Activated T-cell treated with anti-CD3 and anti-CD28 coated beads, Interleukin-2, amount 50 U/mL, for 1 hour (primary cell): ENCODE data around the gene TBCC.
A peak's percentile ranks its signal among the peaks of the same experiment; 100 is the strongest.

Experiments used
- DNase-seq: peaks from one replicate; pipeline ENCODE4 v3.0.0-alpha.2; 2020

TBCC gene, protein sequence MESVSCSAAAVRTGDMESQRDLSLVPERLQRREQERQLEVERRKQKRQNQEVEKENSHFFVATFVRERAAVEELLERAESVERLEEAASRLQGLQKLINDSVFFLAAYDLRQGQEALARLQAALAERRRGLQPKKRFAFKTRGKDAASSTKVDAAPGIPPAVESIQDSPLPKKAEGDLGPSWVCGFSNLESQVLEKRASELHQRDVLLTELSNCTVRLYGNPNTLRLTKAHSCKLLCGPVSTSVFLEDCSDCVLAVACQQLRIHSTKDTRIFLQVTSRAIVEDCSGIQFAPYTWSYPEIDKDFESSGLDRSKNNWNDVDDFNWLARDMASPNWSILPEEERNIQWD

DNA sequence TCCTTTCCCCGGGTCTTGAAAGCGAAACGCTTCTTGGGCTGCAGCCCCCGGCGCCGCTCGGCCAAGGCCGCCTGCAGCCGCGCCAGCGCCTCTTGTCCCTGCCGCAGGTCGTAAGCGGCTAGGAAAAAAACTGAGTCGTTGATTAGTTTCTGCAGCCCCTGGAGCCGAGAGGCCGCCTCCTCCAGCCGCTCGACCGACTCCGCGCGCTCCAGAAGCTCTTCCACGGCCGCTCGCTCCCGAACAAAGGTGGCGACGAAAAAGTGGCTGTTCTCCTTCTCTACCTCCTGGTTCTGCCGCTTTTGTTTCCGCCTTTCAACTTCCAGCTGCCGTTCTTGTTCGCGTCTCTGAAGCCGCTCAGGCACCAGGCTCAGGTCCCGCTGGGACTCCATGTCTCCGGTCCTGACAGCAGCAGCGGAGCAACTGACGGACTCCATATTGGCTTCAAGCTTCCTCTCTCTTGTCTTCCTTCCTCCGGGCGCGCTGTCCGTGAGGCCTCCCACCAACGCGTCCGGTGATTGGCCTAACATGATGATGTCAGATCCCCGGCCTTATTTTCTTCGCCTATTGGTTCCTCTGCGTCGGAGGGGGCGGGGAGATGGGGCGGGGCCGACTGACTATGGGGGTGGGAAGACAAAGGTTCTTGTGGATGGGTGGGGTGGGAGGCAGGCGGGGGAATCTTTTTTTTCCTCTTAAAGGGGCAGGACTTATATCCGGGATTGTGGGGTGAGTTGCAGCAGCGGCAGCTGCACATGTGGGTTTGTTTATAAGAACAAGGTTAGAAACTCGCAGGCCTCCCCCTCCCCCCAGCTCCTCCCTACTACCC, at the start of gene TBCC:
Gene TBCC, minus strand, starts transcription at position 464 of the 823 bp plus-strand sequence. Its CDS starts 30 bp downstream, at position 434.
- peak; percentile 87 for DNase-seq

DNA sequence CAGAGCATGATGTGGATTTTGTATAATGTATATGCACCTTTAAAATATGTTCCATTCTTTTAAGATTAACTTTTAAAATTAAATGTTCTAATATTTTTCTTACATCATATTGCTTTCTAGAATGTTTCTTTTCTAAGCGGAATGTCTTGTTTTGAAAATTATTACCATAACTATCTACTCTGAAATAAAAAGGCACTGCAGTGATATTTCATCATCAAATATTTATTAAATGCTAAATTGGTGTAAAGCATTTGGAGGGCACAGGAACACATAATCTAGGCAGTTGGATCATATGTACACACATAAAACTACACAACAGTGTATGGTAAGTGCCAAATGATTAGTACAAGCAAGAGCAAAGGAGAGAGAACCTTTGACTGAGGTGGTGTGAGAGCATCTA, 49.7 kb upstream of the TBCC start:
- DNase-seq: no peak

DNA sequence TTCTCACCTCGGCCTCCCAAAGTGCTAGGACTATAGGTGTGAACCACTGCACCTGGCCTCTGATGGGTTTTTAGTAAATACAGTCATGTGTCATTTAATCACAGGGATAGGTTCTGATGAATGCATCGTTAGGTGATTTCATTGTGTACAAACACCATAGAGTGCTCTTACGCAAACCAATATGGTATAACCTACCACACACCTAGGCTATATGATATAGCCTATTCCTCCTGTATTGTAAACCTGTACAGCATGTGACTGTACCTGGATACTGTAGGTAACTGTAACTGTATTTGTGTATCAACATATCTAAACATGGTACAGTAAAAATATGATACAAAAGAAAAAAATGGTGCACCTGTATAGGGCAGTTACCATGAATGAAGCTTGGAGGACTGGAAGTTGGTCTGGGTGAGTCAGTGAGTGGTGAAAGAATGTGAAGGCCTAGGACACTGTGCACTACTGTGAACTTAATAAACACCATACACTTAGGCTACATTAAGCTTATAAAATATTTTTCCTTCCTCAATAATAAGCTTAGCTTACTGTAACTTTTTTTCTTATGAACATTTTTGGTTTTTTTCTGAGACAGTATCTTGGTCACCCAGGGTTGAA, 45.9 kb upstream of the TBCC start:
- no peak for DNase-seq

DNA sequence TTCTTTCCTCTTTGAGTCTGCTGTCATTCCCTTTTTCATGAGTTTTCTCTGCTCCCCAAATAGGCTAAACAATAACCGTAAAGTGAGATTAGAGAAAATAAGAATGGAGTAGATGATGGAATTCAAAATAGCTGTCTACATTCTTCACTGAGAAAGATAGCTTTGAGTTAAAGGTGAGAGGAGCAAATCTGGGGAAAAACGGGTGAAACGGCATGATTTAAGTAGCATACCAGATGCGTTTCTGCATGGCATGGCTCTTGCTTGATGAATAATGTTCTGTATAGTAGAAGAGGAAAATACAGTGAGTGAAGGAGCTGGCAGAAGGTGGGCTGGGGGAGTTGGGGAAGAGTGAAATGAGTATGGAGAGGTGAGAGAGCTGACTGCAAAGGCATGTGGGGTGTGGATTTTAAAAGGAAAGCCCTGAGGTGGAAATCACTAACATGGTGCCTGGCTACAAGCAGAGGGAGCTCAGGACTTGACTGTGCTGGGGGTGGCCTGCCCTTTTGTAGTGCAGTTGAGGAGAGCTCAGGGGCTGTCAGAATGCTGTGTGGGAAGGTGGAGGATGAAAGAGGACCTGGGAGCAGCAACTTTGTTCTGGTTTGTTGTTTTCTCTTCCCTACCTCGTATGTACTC, 44.8 kb upstream of the TBCC start:
- DNase-seq: no peak

DNA sequence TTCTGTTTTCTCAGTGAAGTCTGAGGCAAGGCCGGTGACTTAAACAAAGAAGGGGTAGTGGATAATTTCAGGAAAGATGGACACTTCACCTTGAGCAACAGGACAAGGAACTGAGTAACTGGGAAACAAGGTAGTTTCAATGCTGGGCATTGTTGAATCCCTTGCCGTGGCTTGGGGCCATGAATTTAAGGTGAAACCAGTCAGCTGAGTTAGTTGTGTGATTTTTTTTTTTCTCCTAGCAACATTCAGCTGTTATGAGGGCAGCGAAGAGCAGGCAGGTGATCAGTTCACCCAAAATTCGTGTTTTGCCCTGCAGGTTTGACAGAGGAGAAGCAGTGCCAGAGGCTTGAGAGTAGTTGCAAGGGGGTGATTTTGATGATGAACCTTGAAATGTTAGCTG, 42.8 kb upstream of the TBCC start:
- DNase-seq: no peak

DNA sequence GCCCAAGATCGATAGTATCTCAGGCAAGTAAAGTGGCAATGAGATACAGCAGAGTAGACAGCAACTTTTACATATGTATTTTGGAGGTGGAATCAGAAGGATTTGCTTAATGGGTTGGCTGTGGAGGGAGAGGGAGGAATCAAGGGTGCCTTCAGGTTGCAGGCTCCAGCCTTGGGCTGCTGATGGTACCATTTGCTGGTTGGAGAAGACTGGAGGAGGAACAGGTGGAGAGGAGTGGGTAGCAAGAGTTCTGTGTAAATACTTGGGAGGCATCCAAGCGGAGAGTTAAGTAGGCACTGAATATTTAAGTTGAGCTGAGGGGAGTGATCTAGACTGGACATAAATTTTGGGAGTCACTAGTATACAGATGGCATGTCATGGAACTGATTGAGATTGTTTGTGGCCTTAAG, 41.2 kb upstream of the TBCC start:
- no peak for DNase-seq

DNA sequence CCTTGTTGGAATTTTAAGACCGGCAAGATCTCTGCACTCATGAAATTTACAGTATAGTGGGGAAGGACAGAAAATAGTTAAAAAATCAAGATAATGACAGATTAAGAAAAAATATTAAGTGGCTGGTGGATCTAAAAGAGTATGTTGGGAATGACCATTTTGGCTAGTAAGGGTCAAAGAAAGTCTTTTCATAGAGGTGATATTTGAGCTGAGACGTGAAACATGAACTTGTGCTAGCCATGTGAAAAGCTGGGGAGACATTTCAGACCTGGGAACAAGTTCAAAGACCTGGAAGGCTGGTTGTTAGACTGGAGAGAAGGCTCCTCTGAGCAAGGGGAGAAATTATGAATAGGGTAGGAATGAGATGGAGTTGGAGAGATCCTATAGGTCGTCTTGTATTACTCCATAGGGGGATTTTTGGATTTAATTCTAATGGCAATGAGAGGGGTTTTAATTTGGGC, 40.7 kb upstream of the TBCC start:
- DNase-seq: no peak

DNA sequence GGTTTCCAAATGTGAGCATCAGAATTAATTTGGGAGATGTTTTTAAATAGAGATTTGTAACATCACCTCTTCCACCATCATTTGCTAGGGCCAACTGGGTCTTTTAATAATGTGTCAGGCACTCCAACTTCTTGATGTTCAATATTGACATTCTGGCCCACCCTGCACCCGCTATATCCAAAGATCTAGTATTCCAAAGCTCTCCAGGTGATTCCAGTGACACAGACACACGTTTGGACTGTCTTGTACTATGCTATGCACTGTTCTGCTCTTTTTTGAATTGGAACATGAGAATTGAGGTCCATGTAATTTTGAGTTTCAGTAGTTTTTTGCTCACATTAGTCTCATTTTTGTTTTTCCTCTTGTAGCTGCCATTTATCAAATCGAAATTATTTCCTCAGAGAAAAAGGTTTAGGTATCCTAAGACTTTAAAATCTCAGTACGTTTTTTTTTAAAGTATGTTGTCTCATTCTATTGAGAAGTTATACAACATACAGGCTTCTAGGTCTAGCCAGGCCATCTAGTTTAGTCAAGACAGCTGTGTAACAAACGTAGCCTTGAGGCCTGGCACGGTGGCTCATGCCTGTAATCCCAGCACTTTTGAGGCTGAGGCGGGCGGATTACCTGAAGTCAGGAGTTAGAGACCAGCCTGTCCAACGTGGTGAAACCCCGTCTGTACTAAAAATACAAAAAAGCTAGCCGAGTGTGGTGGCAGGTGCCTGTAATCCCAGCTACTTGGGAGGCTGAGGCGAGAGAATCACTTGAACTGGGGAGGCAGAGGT, 39.0 kb upstream of the TBCC start:
- peak; percentile 44 for DNase-seq

DNA sequence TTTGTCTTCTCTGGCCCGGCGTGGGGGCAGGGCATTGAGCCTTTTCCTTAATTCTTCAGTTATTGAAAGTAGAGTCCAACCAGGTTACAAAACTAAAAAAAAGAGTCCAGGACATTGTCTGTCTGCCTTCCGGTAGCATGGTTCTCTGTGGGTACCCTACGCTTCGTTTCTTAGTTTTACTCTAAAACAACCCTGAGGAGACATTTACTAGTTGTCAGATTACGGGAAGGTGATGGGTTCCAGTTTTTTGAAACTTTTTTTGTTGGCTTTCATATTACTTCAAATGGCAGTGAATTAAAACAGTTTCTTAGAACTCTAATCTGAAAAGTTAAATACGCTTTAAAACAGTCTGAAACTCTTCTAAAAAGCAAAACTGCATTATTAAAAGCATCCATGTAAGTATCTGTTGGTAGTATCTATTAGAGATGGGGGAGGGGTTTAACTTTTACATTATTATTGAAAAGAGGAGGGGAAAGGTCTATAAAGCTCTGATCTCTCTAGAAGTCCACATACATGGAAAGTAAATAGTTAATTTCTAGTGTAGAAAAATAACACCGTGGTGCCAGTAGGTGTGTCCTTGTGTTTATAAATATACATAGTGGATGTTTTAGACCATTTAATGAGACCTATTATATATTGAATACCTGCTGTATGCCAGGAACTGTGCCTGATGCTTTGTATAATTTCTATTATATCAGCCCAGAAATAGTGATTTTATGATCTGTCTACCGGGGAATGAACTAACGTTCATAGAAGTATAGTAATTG, 38.2 kb upstream of the TBCC start:
- DNase-seq: no peak

DNA sequence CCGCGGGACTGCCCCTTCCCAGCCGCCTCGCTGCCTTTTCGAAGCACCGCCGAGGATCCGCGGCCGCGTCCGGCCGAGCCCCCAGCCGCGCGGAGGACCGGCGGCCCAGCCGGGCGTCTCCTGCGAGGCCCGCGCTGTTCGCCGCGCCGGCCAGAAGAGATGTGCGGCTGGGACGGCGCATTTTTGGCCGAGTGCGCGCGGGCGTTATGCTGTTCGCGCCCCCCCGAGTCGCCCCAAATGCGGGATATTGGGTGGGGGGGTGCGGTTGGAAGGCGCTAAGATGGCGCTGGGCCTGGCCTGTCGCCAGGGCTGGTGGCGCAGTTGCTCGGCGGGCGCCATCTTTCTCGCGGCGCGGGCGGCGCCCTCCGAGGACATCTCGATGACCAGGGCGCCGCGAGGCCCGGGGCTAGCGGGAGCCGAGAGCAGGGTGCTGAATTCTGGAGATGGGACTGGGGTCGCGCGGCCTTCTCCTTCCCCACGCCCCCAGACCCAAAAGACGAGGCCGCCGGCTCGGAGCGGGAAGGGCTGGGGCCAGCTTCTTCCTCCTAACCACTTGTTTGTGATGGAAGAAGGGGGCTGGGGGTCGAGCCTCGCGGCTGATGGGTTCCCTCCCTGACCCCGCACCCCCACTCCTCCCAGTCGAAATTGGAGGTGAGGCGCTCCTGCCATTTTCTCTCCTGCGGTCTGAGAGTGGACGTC, 37.4 kb upstream of the TBCC start:
- DNase-seq: peak; percentile 88

DNA sequence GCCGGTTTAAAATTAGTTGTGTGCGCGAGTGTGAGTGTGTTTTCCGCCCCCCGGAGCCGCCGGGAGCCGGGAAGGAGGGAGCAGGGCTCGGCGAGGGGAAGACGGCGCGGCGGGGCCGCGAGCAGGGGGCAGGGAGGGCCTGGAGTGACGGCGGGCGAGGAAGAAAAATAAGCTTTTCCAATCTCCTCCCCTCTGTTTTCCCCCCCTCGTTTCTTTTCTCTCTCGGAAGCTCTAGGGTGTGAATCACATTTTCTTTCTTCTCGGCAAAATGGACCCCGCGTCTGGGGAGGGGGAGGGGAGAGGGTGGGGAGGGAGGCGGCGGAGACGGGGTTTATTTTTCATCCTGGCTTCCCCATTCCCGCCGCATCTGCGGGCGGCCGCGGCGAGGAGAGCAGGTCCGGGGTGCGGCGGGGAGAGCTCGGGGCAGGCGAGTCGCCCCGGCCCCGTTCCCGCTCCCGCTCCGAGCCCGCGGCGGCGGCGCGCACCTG, 36.8 kb upstream of the TBCC start:
- DNase-seq: peak; percentile 85

DNA sequence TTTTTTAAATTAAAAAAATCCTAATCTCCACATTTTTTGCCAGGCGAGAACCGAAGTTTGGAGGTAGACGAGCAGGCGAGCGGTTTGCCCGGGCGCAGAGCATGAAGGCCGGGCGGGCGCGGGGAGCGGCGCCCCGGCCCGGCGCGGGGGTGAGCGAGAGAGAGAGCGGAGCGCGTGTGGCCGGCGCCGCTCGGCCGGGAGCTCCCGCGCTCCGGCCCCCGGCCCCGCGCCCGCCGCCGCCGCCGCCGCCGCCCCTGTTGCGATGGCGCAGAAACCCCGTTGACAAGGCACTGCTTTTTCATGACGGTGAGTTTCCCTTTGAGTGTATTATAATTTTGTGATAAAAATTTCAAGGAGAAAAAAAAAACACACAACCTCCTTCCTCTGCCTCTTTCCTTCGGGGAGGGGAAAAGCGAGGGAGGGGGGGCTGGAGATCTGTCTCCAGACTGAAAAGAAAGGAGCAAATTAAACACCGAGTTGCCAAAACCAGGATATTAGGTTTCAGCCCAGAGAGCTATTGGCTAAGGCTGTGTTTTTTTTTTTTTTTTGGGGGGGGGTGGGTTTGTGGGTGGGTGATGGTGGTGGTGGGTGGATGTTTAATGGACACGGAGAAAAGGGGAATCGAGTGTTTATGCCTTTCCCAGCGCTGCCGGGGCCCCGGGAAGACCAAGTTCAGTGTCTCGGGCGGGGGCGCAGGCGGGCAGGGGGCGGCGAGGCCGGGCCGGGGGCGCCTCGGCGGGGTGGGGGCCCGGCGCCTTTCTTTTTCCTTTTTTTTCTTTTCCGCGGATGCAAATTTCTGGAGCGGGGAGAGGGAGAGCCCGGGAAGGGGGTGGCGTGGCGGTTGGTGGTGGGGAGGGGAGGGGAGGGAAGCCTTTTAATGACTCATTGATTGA, 36.1 kb upstream of the TBCC start, which contains the start of gene BICRAL:
Gene BICRAL, plus strand, starts transcription at position 257 of the 893 bp plus-strand sequence. CDS start 39,971 bp downstream, outside the sequence.
- DNase-seq: peak; percentile 81

DNA sequence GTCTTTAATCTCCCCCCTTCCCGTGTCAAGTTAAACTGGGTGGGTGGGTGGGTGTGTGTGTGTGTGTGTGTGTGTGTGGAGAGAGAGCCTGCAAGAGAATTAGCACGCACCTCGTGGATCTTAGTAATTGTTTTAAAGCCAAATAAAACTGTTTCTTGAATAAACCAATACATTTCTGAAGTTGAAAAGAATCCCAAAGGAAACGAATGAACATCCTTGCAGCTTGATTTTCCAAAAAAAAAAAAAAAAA, 35.6 kb upstream of the TBCC start:
- DNase-seq: no peak

DNA sequence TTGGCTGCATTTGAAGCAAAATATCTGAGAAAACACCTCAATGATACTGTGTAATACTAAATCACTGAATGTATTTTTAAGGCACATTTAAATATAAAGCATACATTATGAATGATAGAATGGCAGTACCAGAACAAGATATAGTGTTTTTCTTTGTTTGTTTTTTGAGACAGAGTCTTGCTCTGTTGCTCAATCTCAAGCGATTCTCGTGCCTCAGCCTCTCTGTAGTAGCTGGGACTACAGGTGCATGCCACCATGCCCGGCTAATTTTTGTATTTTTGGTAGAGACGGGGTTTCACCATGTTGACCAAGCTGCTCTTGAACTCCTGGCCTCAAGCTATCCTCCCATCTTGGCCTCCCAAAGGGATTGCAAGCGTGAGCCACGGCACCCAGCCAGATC, 33.6 kb upstream of the TBCC start:
- no peak for DNase-seq

DNA sequence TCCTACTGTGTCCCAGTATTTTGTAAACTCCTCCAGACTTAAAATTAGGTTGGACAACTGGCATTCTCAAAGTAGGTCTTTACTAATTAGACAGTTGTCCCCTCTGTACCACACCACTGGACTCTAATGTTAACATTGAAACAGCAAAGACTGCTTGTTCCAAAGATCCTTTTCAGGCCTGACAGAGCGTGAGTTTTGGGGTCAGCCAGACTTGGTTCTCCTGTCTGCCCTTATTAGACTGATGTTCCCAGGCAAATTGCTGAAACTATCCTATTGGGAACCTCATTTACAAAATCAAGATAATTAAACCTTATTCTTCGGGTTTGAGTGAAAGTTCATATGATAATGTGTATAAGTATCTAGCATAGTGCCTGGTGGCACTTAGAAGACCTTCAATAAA, 32.2 kb upstream of the TBCC start:
- DNase-seq: no peak

DNA sequence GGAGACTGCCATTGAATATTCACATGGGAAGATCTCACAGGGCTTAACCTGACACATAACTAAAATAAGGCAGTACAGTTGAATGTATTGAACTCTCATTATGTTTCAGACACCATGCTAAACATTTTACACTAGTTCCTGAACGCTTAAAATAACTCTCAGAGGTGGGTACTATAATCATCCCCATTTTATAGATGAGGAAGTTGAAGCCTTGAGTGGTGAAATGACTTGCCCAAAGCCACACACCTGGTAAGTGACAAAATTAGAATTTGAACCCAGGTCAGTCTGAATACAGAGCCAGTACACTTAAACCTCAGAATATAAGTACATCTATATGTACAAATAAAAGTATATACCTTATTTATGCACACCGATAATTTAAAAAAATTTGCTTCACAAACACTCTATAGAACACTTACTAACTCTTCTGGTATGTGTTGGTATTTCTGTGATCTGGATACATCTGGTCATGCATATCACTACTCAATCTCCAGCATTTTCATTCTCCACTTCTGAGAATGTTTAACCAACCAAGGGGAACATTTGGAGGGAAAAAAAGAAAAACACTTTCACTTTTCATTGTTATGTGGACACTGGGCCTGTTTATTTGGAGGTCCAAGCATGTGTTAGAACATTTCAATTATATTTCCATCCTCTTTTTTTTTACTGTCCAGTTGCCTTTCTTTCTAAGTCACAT, 31.4 kb upstream of the TBCC start:
- no peak for DNase-seq

DNA sequence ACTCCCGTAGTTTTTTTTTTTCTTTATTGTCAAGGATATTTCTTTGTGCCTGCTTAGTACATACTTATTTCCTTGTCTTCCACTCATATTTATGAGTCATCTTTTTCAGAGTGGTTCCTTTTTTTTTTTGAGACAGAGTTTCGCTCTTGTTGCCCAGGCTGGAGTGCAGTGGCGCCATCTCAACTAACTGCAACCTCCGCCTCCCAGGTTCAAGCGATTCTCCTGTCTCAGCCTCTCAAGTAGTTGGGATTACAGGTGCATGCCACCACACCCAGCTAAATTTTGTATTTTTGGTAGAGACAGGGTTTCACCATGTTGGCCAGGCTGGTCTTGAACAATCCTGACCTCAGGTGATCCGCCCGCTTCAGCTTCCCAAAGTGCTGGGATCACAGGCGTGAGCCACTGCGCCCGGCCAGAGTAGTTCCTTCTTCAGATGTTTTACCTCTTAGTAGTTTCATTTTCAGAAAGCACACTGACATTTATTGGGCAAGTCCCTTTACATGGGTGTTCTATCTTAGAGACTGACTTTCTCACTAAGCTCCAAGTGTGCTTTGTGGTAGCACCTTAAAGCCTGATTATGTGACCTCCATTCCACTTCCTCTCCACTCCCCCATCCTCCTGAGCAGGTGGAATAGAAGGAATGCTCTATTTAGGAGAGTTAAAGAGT, 29.1 kb upstream of the TBCC start:
- peak; percentile 59 for DNase-seq

DNA sequence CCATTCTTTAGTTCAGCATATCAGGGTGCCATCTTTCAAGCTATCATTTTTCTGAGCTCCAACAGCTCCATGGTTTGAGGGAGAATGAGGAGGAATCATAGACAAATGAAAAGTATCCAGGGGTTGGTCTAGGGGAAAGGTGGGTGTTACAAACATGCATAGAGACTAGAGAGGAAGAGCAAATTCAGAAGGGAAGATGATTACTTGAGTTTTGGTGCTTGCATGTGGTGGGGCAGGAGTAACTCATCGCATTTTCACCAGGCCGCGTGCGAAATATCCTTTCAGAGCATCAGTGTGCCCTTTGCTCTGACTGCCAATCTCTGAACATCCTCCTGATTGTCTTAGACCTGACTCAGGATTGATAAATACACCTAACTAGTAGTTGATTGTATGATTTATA, 28.3 kb upstream of the TBCC start:
- no peak for DNase-seq

DNA sequence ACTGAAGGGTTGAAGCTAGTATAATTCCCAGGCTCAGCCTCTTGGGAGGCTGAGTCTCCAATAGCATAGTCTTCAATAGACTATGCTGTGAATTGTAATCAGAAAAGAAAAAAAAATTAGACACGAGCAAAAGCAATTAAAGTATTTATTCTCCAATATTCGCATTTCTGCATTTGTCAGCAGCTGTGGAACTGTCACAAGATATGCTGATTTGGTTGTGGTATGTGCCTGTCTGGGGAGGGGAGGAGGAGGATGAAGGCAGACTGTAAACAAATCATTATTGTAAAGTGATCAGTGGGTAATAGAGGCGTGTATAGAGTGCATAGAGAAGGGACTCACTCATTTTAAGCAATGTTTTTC, 25.8 kb upstream of the TBCC start:
- no peak for DNase-seq
